ENCODE results near the gene FRMD7. TPM values are rescaled to one million over a fixed set of nuclear protein-coding genes. Genes with fewer than 3 reads are reported as not detected.

Gene FRMD7
- total RNA-seq, 4 donors from 2014 or later, result not detected

DNA sequence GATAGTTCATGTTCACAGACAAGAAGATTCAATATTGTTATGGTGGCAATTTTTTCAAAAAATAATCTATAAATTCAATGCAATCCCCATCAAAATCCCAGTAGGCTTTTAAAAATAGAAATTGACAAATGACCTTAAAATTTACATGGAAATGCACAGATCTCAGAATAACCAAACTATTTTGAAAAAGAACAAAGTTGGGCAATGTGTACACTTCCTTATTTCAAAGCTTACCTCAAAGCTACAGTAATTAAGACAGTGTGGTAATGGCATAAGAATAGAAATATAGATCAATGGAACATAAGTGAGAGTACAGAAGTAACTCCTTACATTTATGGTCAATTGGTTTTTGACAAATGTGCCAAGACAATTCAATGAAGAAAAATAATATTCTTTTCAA is 39.0 kb downstream of the FRMD7 start:
- H3K27me3 ChIP-seq, result no peaks in the 10 kb centered on the region
- intact Hi-C loops (cut with DNase I; ENCODE audit: low total_unique reads), result no loop called here

DNA sequence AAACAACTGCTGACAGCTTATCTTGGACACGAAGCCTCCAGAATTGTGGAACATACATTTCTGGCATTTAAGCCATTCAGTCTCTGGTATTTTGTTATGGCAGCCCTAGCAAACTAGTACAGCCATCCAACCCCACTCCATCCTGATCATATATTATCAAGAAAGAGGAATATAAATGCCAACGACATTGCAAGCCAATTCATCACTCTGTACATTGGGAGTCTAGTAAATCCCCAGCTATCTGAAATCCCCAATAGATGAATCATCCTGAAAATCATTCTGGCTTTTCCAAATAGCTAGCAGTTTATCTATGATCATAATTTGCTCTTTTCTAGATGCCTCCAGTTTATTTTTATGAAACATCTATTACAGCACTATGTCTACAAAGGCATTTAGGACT is 41.1 kb downstream of the FRMD7 start:
- in situ Hi-C loops (cut with MboI; ENCODE audit: low sequenced_read_pairs in 4 of 4), result loop anchor here in 1 of 4 donors (25.0 kb wide), 2 partner anchors 126 to 526 kb away; partner anchors contain the start of gene RAP2C
- intact Hi-C loops (cut with DNase I; ENCODE audit: low total_unique reads), result no loop called here
- H3K27me3 ChIP-seq, result no peaks in the 10 kb centered on the region

More for the DNA sequence above, 39.0 kb downstream of the FRMD7 start:
- Histone ChIP-seq H3K4me1 (no peaks in the 10 kb centered on the region), H3K36me3 (no peaks in the 10 kb centered on the region), H3K27ac (no peak overlapping the region), H3K9me3 (no peaks in the 10 kb centered on the region), H3K4me3 (no peak overlapping the region)
- ATAC-seq, result no peak
- in situ Hi-C loops (cut with MboI; ENCODE audit: low sequenced_read_pairs in 4 of 4), result loop anchor here in 1 of 4 donors (25.0 kb wide), 2 partner anchors 123 to 523 kb away; partner anchors contain the start of gene RAP2C
- DNase-seq, result no peak
- TF ChIP-seq POLR2A (IDR thresholded peaks at IDR 0.05), result no peak
- TF ChIP-seq, protein P1, sequence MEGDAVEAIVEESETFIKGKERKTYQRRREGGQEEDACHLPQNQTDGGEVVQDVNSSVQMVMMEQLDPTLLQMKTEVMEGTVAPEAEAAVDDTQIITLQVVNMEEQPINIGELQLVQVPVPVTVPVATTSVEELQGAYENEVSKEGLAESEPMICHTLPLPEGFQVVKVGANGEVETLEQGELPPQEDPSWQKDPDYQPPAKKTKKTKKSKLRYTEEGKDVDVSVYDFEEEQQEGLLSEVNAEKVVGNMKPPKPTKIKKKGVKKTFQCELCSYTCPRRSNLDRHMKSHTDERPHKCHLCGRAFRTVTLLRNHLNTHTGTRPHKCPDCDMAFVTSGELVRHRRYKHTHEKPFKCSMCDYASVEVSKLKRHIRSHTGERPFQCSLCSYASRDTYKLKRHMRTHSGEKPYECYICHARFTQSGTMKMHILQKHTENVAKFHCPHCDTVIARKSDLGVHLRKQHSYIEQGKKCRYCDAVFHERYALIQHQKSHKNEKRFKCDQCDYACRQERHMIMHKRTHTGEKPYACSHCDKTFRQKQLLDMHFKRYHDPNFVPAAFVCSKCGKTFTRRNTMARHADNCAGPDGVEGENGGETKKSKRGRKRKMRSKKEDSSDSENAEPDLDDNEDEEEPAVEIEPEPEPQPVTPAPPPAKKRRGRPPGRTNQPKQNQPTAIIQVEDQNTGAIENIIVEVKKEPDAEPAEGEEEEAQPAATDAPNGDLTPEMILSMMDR (IDR thresholded peaks at IDR 0.05 in 4 of 5, conservative IDR thresholded peaks at IDR 0.05 in 1 of 5), result no peak

DNA sequence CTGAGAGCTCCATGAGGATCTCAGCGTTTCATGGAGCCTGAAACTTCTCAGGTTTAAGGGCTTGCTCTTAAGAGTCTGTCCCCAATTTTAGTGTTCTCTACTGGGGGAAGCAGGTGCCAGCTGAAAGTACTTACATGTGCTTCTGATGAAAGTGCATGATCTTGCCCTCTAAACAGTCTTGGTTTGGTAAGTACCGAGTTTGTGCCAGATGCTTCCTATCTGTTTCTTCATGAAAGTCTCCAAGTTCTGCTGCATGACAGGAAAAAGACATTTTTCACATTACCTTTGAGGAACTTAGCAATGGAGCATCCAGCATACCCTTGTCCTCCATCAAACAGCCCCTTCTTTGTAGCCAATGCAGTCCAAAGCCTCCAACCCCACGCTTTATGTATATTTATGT is 42.0 kb downstream of the FRMD7 start:
- no peak for TF ChIP-seq POLR2A (IDR thresholded peaks at IDR 0.05)
- TF ChIP-seq, protein P1 (IDR thresholded peaks at IDR 0.05 in 4 of 5, conservative IDR thresholded peaks at IDR 0.05 in 1 of 5), result no peak
- Histone ChIP-seq H3K4me3 (no peak overlapping the region), H3K36me3 (no peaks in the 10 kb centered on the region), H3K4me1 (no peaks in the 10 kb centered on the region), H3K27me3 (no peaks in the 10 kb centered on the region), H3K9me3 (no peaks in the 10 kb centered on the region), H3K27ac (no peak overlapping the region)
- no peak for DNase-seq
- intact Hi-C loops (cut with DNase I; ENCODE audit: low total_unique reads), result no loop called here
- in situ Hi-C loops (cut with MboI; ENCODE audit: low sequenced_read_pairs in 4 of 4), result loop anchor here in 1 of 4 donors (25.0 kb wide), 2 partner anchors 127 to 527 kb away; partner anchors contain the start of gene RAP2C
- no peak for ATAC-seq

More for the DNA sequence above, 41.1 kb downstream of the FRMD7 start:
- no peaks in the 10 kb centered on the region for H3K9me3 ChIP-seq
- H3K4me3 ChIP-seq, result no peak overlapping the region
- no peak for ATAC-seq
- H3K36me3 ChIP-seq, result no peaks in the 10 kb centered on the region
- DNase-seq, result no peak
- H3K4me1 ChIP-seq, result no peaks in the 10 kb centered on the region
- no peak overlapping the region for H3K27ac ChIP-seq
- TF ChIP-seq, protein P1 (IDR thresholded peaks at IDR 0.05 in 4 of 5, conservative IDR thresholded peaks at IDR 0.05 in 1 of 5), result no peak
- TF ChIP-seq POLR2A (IDR thresholded peaks at IDR 0.05), result no peak

DNA sequence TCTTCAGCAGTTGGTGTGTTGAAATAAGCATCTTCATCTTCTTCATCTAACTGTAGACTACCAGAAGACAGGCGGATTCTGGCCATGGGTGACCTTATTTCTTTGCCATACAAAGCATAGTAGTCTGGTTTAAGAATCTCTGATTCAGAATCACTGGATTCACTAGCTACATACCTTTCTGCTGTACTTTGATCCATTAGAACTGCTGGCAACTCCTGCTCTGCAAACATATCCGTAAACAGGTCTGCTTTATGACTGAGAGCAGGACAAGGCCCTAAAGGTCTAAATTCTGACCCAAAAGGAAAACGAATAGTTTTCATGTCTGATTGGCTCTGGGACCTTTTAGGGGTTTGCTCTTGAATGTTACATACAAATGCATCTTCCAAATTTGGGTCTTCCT is 49.9 kb downstream of the FRMD7 start:
- Histone ChIP-seq H3K4me1 (no peaks in the 10 kb centered on the region), H3K9me3 (no peaks in the 10 kb centered on the region), H3K27ac (no peak overlapping the region), H3K4me3 (no peak overlapping the region), H3K36me3 (no peaks in the 10 kb centered on the region), H3K27me3 (no peaks in the 10 kb centered on the region)
- no peak for ATAC-seq
- in situ Hi-C loops (cut with MboI; ENCODE audit: low sequenced_read_pairs in 4 of 4) (loop anchor here in 1 of 4 donors (25.0 kb wide), 2 partner anchors 134 to 534 kb away; partner anchors contain the start of gene RAP2C), intact Hi-C loops (cut with DNase I; ENCODE audit: low total_unique reads) (no loop called here)
- no peak for DNase-seq
- TF ChIP-seq, protein P1 (IDR thresholded peaks at IDR 0.05 in 4 of 5, conservative IDR thresholded peaks at IDR 0.05 in 1 of 5), result no peak
- no peak for TF ChIP-seq POLR2A (IDR thresholded peaks at IDR 0.05)

DNA sequence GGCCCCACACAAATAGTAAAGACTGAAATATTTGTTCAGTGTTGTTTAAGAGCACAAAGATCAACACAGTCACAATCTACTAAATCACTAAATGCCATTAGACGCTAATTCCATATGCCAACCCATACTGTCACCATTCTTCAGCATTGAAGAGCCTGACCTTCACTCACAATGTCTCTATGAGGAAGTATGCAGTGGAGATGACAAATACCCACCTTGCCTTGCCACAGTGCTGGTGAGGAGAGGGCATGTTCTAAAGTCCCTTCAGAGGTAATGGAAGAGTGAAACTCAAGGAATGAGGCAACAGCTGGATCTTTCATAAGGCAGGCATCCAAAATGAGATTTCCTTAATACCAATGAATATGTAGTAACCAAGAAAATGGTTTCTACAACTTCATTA is 50.4 kb downstream of the FRMD7 start:
- ATAC-seq, result no peak
- H3K27me3 ChIP-seq, result no peaks in the 10 kb centered on the region
- H3K27ac ChIP-seq, result no peak overlapping the region
- H3K4me1 ChIP-seq, result no peaks in the 10 kb centered on the region
- no peak for DNase-seq
- intact Hi-C loops (cut with DNase I; ENCODE audit: low total_unique reads) (no loop called here), in situ Hi-C loops (cut with MboI; ENCODE audit: low sequenced_read_pairs in 4 of 4) (loop anchor here in 1 of 4 donors (25.0 kb wide), 2 partner anchors 135 to 535 kb away; partner anchors contain the start of gene RAP2C)
- H3K36me3 ChIP-seq, result no peaks in the 10 kb centered on the region
- TF ChIP-seq, protein P1 (IDR thresholded peaks at IDR 0.05 in 4 of 5, conservative IDR thresholded peaks at IDR 0.05 in 1 of 5), result no peak
- TF ChIP-seq POLR2A (IDR thresholded peaks at IDR 0.05), result no peak
- H3K4me3 ChIP-seq, result no peak overlapping the region
- no peaks in the 10 kb centered on the region for H3K9me3 ChIP-seq
